Measurements from ENCODE around the gene SIDT1.

DNA sequence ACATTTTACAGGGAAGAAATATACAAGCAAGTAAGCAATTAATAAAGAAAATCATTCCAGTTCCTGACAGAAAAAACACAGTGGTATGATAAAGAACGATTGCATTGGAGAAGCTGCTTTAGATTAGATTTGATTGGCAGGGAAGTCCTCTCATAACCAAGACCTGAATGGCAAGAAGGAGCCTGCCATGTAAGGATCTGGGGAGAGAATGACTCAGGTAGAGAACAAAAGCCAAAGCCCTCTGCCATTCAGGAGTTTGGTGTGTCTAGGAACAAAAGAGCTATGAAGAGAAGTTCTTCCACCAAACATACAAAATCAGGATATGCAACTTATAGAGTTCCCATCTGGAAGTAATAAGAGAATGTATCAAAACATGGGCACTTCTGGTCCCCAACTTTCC lies 57.6 kb downstream of the SIDT1 start:
- TF ChIP-seq, protein P1, sequence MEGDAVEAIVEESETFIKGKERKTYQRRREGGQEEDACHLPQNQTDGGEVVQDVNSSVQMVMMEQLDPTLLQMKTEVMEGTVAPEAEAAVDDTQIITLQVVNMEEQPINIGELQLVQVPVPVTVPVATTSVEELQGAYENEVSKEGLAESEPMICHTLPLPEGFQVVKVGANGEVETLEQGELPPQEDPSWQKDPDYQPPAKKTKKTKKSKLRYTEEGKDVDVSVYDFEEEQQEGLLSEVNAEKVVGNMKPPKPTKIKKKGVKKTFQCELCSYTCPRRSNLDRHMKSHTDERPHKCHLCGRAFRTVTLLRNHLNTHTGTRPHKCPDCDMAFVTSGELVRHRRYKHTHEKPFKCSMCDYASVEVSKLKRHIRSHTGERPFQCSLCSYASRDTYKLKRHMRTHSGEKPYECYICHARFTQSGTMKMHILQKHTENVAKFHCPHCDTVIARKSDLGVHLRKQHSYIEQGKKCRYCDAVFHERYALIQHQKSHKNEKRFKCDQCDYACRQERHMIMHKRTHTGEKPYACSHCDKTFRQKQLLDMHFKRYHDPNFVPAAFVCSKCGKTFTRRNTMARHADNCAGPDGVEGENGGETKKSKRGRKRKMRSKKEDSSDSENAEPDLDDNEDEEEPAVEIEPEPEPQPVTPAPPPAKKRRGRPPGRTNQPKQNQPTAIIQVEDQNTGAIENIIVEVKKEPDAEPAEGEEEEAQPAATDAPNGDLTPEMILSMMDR (IDR thresholded peaks at IDR 0.05): no peak
- TF ChIP-seq EZH2phosphoT487 (IDR thresholded peaks at IDR 0.05) (no peak), EZH2 (IDR thresholded peaks at IDR 0.05) (no peak)

Measured in neural progenitor cell (in vitro differentiated cells).